H1 (cell line): ENCODE data around the gene KCNQ2. TPM values are rescaled to one million over a fixed set of nuclear protein-coding genes. Genes with fewer than 3 reads are reported as not detected.

Source experiments
- CTCF ChIA-PET: fragments of 300-600 bp; sonication (Branson Sonifier 250); formaldehyde crosslinking; loops from one replicate; lab custom pipeline; 2021; ENCODE audit not compliant: partially characterized antibody; lab: Charles Lee
- POLR2A ChIA-PET: fragments of 300-600 bp; sonication (Branson Sonifier 250); formaldehyde crosslinking; loops from one replicate; lab custom pipeline; 2021; ENCODE audit warnings: inconsistent platforms; ENCODE audit not compliant: partially characterized antibody; lab: Charles Lee
- DNase-seq, 2 experiments: peaks; one replicate each; pipeline versions ENCODE4 v3.0.0 to v3.0.0-alpha.2; 2010 to 2022; ENCODE audit warnings: low spot score in 2 of 2, low read depth in 1 of 2, mixed read lengths in 1 of 2
- FAIRE-seq: peaks from 2 replicates; lab custom pipeline; 2011; peaks lifted over from hg19 to GRCh38; lab: Jason Lieb, UNC
- H2AFZ ChIP-seq: 2 replicates; pipeline ENCODE4 v1.8.1; 2012; ENCODE audit warnings: low read length, inconsistent platforms
- H2AK5ac ChIP-seq: 2 replicates; pipeline ENCODE4 v1.6.1; 2013; ENCODE audit warnings: low read depth, low read length
- H2BK120ac ChIP-seq: replicated peaks from 2 replicates; pipeline ENCODE3; 2013; ENCODE audit warnings: low read depth, low read length, inconsistent platforms
- H2BK12ac ChIP-seq: 2 replicates; pipeline ENCODE4 v1.6.1; 2013; ENCODE audit warnings: low read depth, low read length
- H2BK15ac ChIP-seq: 2 replicates; pipeline ENCODE4 v1.6.1; 2013; ENCODE audit warnings: low read length
- H2BK20ac ChIP-seq: 2 replicates; pipeline ENCODE4 v1.6.1; 2013; ENCODE audit warnings: low read length
- H2BK5ac ChIP-seq: 2 replicates; pipeline ENCODE4 v1.6.1; 2013; ENCODE audit warnings: low read depth, low read length
- H3K14ac ChIP-seq: 2 replicates; pipeline ENCODE4 v1.6.1; 2013; ENCODE audit warnings: inconsistent platforms; ENCODE audit not compliant: insufficient read length
- H3K18ac ChIP-seq: 2 replicates; pipeline ENCODE4 v1.6.1; 2013; ENCODE audit warnings: low read length; ENCODE audit errors: extremely low read depth
- H3K23ac ChIP-seq: 2 replicates; pipeline ENCODE4 v1.6.1; 2013; ENCODE audit warnings: inconsistent platforms; ENCODE audit not compliant: insufficient read length
- H3K23me2 ChIP-seq: 2 replicates; pipeline ENCODE4 v1.6.1; 2013; ENCODE audit warnings: low read depth, low read length
- H3K27ac ChIP-seq: 2 replicates; pipeline ENCODE4 v1.6.1; 2011; ENCODE audit warnings: low read depth, low read length, inconsistent platforms
- H3K27me3 ChIP-seq, 4 experiments: replicated peaks in 1 of 4; 1 replicate in 1 of 4; 2 replicates in 3 of 4; pipeline versions ENCODE4 v1.6.1 to v1.8.1; 2011 to 2013; ENCODE audit warnings: low read length in 3 of 4, mild to moderate bottlenecking in 3 of 4, inconsistent platforms in 2 of 4, mixed read lengths in 2 of 4, moderate library complexity in 1 of 4; ENCODE audit not compliant: control insufficient read depth in 3 of 4, insufficient read depth in 3 of 4; ENCODE audit errors: extremely low read depth in 1 of 4
- H3K36me3 ChIP-seq, 4 experiments: 2 replicates each; pipeline versions ENCODE4 v1.6.1 to v1.8.1; 2011 to 2013; ENCODE audit warnings: mild to moderate bottlenecking in 4 of 4, low read length in 3 of 4, moderate library complexity in 2 of 4, control low read depth in 1 of 4, inconsistent platforms in 1 of 4; ENCODE audit not compliant: insufficient read depth in 4 of 4, control insufficient read depth in 2 of 4
- H3K4ac ChIP-seq: replicated peaks from 2 replicates; pipeline ENCODE3; 2013; ENCODE audit warnings: low read length, low read depth, mixed read lengths, inconsistent platforms; ENCODE audit not compliant: insufficient read length
- H3K4me1 ChIP-seq, 4 experiments: replicated peaks in 1 of 4; 1 replicate in 1 of 4; 2 replicates in 3 of 4; pipeline versions ENCODE4 v1.6.1 to v1.8.1; 2011 to 2013; ENCODE audit warnings: low read length in 3 of 4, inconsistent platforms in 2 of 4, mixed read lengths in 1 of 4; ENCODE audit not compliant: insufficient read depth in 4 of 4, control insufficient read depth in 3 of 4
- H3K4me2 ChIP-seq, 2 experiments: 2 replicates each; pipeline versions ENCODE4 v1.6.1 to v1.8.1; 2011 to 2013; ENCODE audit warnings: low read depth in 2 of 2, low read length in 2 of 2, control low read depth in 1 of 2, inconsistent platforms in 1 of 2, mild to moderate bottlenecking in 1 of 2; ENCODE audit not compliant: insufficient read depth in 1 of 2
- H3K4me3 ChIP-seq, 4 experiments: fragments of 200-600, 300-600 bp in 1 of 4; sonication (generic), shearing (Covaris generic), sonication (Bioruptor Twin) in 1 of 4; 2 replicates each; pipeline versions ENCODE4 v1.5.1 to v1.8.1; 2011 to 2016; ENCODE audit warnings: low read length in 4 of 4, low read depth in 3 of 4, control low read depth in 2 of 4, inconsistent platforms in 2 of 4, mild to moderate bottlenecking in 2 of 4, mixed read lengths in 1 of 4, moderate library complexity in 1 of 4; ENCODE audit not compliant: insufficient read depth in 2 of 4; ENCODE audit errors: extremely low read depth in 1 of 4
- H3K56ac ChIP-seq: replicated peaks from 2 replicates; pipeline ENCODE3; 2013; ENCODE audit warnings: low read depth, mild to moderate bottlenecking, mixed read lengths, low read length, inconsistent platforms; ENCODE audit not compliant: insufficient read length
- H3K79me1 ChIP-seq: 2 replicates; pipeline ENCODE4 v1.6.1; 2013; ENCODE audit warnings: low read depth, low read length, control low read depth
- H3K79me2 ChIP-seq, 2 experiments: 2 replicates each; pipeline versions ENCODE4 v1.6.1 to v1.8.1; 2012 to 2013; ENCODE audit warnings: low read length in 2 of 2, mild to moderate bottlenecking in 2 of 2, inconsistent platforms in 1 of 2; ENCODE audit not compliant: insufficient read depth in 2 of 2, control insufficient read depth in 1 of 2
- H3K9ac ChIP-seq, 4 experiments: replicated peaks in 1 of 4; 1 replicate in 1 of 4; 2 replicates in 3 of 4; pipeline versions ENCODE4 v1.6.1 to v1.8.1; 2011 to 2013; ENCODE audit warnings: low read depth in 3 of 4, low read length in 3 of 4, control low read depth in 2 of 4, mild to moderate bottlenecking in 2 of 4, moderate library complexity in 2 of 4, inconsistent platforms in 1 of 4; ENCODE audit errors: extremely low read depth in 1 of 4
- H3K9me3 ChIP-seq, 2 experiments: 2 replicates each; pipeline versions ENCODE4 v1.6.1 to v1.8.1; 2012 to 2013; ENCODE audit warnings: mild to moderate bottlenecking in 2 of 2, moderate library complexity in 2 of 2, control low read depth in 1 of 2, inconsistent platforms in 1 of 2, low read depth in 1 of 2, low read length in 1 of 2, mixed read lengths in 1 of 2; ENCODE audit not compliant: insufficient read depth in 2 of 2
- H4K20me1 ChIP-seq, 2 experiments: replicated peaks in 1 of 2; 2 replicates each; pipeline versions ENCODE3 to v1.8.1; 2011 to 2013; ENCODE audit warnings: inconsistent platforms in 2 of 2, low read length in 2 of 2, mild to moderate bottlenecking in 1 of 2; ENCODE audit not compliant: insufficient read depth in 2 of 2, control insufficient read depth in 1 of 2
- H4K5ac ChIP-seq: 2 replicates; pipeline ENCODE4 v1.6.1; 2013; ENCODE audit warnings: low read length, low read depth, mixed read lengths, inconsistent platforms; ENCODE audit not compliant: insufficient read length
- H4K8ac ChIP-seq: 2 replicates; pipeline ENCODE4 v1.8.0; 2013; ENCODE audit warnings: mild to moderate bottlenecking, moderate library complexity, low read length, inconsistent platforms; ENCODE audit not compliant: insufficient read depth; ENCODE audit errors: extremely low read depth
- H4K91ac ChIP-seq: replicated peaks from 2 replicates; pipeline ENCODE3; 2013; ENCODE audit warnings: low read length, mixed read lengths, inconsistent platforms; ENCODE audit not compliant: insufficient read length
- HDAC2 ChIP-seq, 2 experiments: fragments of 300-600 bp in 1 of 2; sonication (generic) in 1 of 2; IDR thresholded peaks; 2 replicates each; pipeline ENCODE4 v1.6.1; 2011 to 2012; ENCODE audit warnings: low read depth in 2 of 2, low read length in 2 of 2, mild to moderate bottlenecking in 2 of 2, moderate library complexity in 2 of 2, borderline replicate concordance in 1 of 2, inconsistent platforms in 1 of 2
- KDM1A ChIP-seq: fragments of 200-600, 300-600 bp; sonication (generic); IDR thresholded peaks from 2 replicates; pipeline ENCODE4 v1.7.1; 2016; ENCODE audit warnings: mild to moderate bottlenecking, low read length, borderline replicate concordance
- MAFK ChIP-seq: IDR thresholded peaks from 2 replicates; pipeline ENCODE4 v1.6.1; 2012; ENCODE audit warnings: low read depth, mild to moderate bottlenecking, improper control_type of control experiment, low read length
- POLR2A ChIP-seq, 2 experiments: IDR thresholded peaks; 1 replicate in 1 of 2; 2 replicates in 1 of 2; pipeline ENCODE4 v1.6.1; 2011; ENCODE audit warnings: low read depth in 2 of 2, low read length in 2 of 2, mild to moderate bottlenecking in 2 of 2; ENCODE audit errors: control extremely low read depth in 1 of 2
- POLR2AphosphoS5 ChIP-seq: IDR thresholded peaks from 2 replicates; pipeline ENCODE4 v1.6.1; 2011; ENCODE audit warnings: low read depth, low read length
- SIRT6 ChIP-seq: IDR thresholded peaks from one replicate; pipeline ENCODE4 v1.7.1; 2012; ENCODE audit warnings: low read length, inconsistent platforms
- SUZ12 ChIP-seq: fragments of 200-600 bp; sonication (generic); IDR thresholded peaks from 2 replicates; pipeline ENCODE4 v1.6.1; 2012; ENCODE audit warnings: mild to moderate bottlenecking, inconsistent platforms, low read length, moderate library complexity, mixed read lengths
- TAF7 ChIP-seq: optimal IDR thresholded peaks from 2 replicates; pipeline ENCODE3; 2011; ENCODE audit warnings: low read depth, mild to moderate bottlenecking, inconsistent platforms, low read length, moderate library complexity, borderline replicate concordance
- WGBS, 2 experiments: shearing (Covaris generic) in 1 of 2; methylation state at CpG; one replicate each; pipeline versions ENCODE4 v1.1.6 to v1.1.7; 2013 to 2015; ENCODE audit warnings: low lambda C conversion rate in 2 of 2, mixed read lengths in 2 of 2, inconsistent platforms in 1 of 2, low coverage in 1 of 2, missing lambda C conversion rate in 1 of 2; ENCODE audit not compliant: insufficient replicate concordance in 2 of 2, insufficient coverage in 1 of 2, insufficient read length in 1 of 2; ENCODE audit errors: extremely low coverage in 1 of 2, missing lambda C conversion rate in 1 of 2; 5-methylcytosine and 5-hydroxymethylcytosine counted together
- polyA plus RNA-seq, 7 experiments: library from polyadenylated mRNA; depleted of rRNA in 3 of 7; stranded (reverse) in 5 of 7; unstranded in 2 of 7; fragments of >200 nt in 5 of 7; fragments of 200-250 nt in 2 of 7; gene quantifications; 1 replicate in 5 of 7; 2 replicates in 1 of 7; 4 replicates in 1 of 7; pipeline versions ENCODE4 v1.2.1 to v1.2.3, GENCODE V29; 2011 to 2013; ENCODE audit warnings: missing spikeins in 2 of 7, mixed read lengths in 2 of 7
- total RNA-seq: library from RNA; stranded (reverse); fragmentation: NEBNext Ultra II Directional; extraction: Animal tissue kit (Norgen Biotek cat#: 25700); gene quantifications from 2 replicates; pipeline ENCODE4 v1.2.1, GENCODE V29; 2021
- TF ChIP-seq, protein P1 (sequence below), 3 experiments: IDR thresholded peaks; 1 replicate in 2 of 3; 2 replicates in 1 of 3; pipeline versions ENCODE4 v1.5.1 to v1.6.1; 2011; ENCODE audit warnings: low read length in 3 of 3, mild to moderate bottlenecking in 3 of 3, inconsistent platforms in 2 of 3, low read depth in 1 of 3, moderate library complexity in 1 of 3; ENCODE audit not compliant: insufficient read depth in 1 of 3; ENCODE audit errors: control extremely low read depth in 1 of 3

The KCNQ2 gene
- total and polyA plus RNA-seq, 2 of the 8 experiments (the other 6 are each of a cell fraction or from before 2014, with no cell fraction given) = 82.6 to 243 TPM

DNA sequence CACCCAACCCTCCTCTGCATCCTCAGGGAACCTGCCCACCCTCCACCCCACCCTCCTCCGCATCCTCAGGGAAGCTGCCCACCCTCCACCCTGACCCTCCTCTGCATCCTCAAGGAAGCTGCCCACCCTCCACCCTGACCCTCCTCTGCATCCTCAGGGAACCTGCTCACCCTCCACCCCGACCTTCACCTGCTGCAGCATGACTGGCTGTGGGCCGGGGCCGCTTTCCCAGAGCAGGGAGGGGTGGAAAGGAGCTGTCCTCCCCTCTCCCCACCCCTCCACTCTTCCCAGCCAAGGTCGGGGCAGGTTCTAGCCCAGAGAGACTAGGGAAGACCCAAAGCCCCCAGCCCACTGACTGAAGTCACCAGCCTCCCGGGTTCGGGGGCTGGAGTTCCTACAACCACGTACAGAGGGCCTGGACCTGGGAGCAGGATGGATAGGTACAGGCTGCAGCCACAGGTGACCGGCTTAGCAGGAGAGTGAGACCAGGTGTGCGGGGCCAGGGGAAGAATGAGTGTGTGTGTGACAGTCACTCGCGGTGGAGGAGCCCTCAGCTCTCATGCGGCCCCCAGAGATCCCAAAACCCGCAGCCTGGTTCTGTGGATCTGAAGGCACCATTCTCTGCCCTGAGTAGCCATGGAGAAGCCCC, 14.8 kb upstream of the KCNQ2 start:
- no peak overlapping the region for H2BK20ac ChIP-seq
- H3K79me1 ChIP-seq = no peaks in the 10 kb centered on the region
- ChIA-PET CTCF (interaction anchor here (1.3 to 1.4 kb wide), 2 partner anchors 9 to 10 kb away, joined by 3 to 6 read pairs; no protein-coding TSS in a partner anchor), POLR2A (interaction anchor here (0.7 to 1.5 kb wide), 3 partner anchors 9 to 45 kb away, joined by 3 to 4 read pairs (median 4); no protein-coding TSS in a partner anchor)
- H3K18ac ChIP-seq = peak overlapping the region; percentile 48; the same call in 1 of the 2 replicates
- peaks cover 10% of the 10 kb centered on the region; the same call in 1 of the 2 replicates for H3K23me2 ChIP-seq
- FAIRE-seq (no peak), DNase-seq (peak in 1 of 2 experiments; percentile 52)
- H3K4me1 ChIP-seq = peaks cover 0 to 19% (median 8%) of the 10 kb centered on the region in 4 experiments; a peak in 5 of 7 replicates
- H4K8ac ChIP-seq = no peak overlapping the region
- peaks cover 0 to 5% of the 10 kb centered on the region in 2 experiments for H4K20me1 ChIP-seq
- H3K4ac ChIP-seq = no peak overlapping the region
- H2AFZ ChIP-seq = no peak overlapping the region
- H3K4me2 ChIP-seq = peak overlapping the region; percentile 63 to 65; a peak in 2 of 4 replicates
- peak overlapping the region; percentile 25 for H4K91ac ChIP-seq
- no peak overlapping the region for H2BK12ac ChIP-seq
- peaks cover 0 to 21% (median 15%) of the 10 kb centered on the region in 4 experiments; a peak in 6 of 7 replicates for H3K27me3 ChIP-seq
- H3K23ac ChIP-seq = no peak overlapping the region
- no peak overlapping the region for H2BK120ac ChIP-seq
- H2BK15ac ChIP-seq = no peak overlapping the region
- peaks cover 0 to 4% (median 0%) of the 10 kb centered on the region in 4 experiments; a peak in 5 of 8 replicates for H3K36me3 ChIP-seq
- no peak overlapping the region for H3K27ac ChIP-seq
- H2BK5ac ChIP-seq = 0 out of 2 replicates have a peak overlapping the region, but pooled peaks have one; percentile 9
- WGBS, 2 experiments = 70% methylated on average over 12 of the region's 14 CpGs; no CpG with 5 or more reads in 1 of the 2 experiments
- peak overlapping the region in 1 of 4 experiments; percentile 51; a peak in 2 of 8 replicates for H3K4me3 ChIP-seq
- H3K9me3 ChIP-seq = peaks cover 4% of the 10 kb centered on the region in 2 experiments; a peak in 1 of 4 replicates
- no peaks in the 10 kb centered on the region for H3K79me2 ChIP-seq
- no peak overlapping the region for H2AK5ac ChIP-seq
- no peak overlapping the region for H3K14ac ChIP-seq
- no peak overlapping the region for H3K56ac ChIP-seq
- no peak overlapping the region for H3K9ac ChIP-seq
- no peak overlapping the region for H4K5ac ChIP-seq
- TF ChIP-seq HDAC2 (IDR thresholded peaks at IDR 0.05; ENCODE audit: borderline replicate concordance in 1 of 2, low read depth in 2 of 2, low read length in 2 of 2) (no peak), POLR2AphosphoS5 (no peak), MAFK (no peak), TAF7 (no peak), SIRT6 (no peak), SUZ12 (no peak), KDM1A (no peak), POLR2A (IDR thresholded peaks at IDR 0.05; ENCODE audit: control extremely low read depth in 1 of 2, low read depth in 2 of 2, low read length in 2 of 2) (no peak)
- TF ChIP-seq, protein P1, sequence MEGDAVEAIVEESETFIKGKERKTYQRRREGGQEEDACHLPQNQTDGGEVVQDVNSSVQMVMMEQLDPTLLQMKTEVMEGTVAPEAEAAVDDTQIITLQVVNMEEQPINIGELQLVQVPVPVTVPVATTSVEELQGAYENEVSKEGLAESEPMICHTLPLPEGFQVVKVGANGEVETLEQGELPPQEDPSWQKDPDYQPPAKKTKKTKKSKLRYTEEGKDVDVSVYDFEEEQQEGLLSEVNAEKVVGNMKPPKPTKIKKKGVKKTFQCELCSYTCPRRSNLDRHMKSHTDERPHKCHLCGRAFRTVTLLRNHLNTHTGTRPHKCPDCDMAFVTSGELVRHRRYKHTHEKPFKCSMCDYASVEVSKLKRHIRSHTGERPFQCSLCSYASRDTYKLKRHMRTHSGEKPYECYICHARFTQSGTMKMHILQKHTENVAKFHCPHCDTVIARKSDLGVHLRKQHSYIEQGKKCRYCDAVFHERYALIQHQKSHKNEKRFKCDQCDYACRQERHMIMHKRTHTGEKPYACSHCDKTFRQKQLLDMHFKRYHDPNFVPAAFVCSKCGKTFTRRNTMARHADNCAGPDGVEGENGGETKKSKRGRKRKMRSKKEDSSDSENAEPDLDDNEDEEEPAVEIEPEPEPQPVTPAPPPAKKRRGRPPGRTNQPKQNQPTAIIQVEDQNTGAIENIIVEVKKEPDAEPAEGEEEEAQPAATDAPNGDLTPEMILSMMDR (IDR thresholded peaks at IDR 0.05; ENCODE audit: control extremely low read depth in 1 of 3, insufficient read depth in 1 of 3, low read depth in 1 of 3, low read length in 3 of 3) = no peak
